Stomach (tissue), 4 donors: Measurements from ENCODE around the gene EIF1.

Experiments
- CTCF ChIP-seq, 7 experiments: fragments of 450-650 bp in 4 of 7; fragments of 200-600 bp in 3 of 7; sonication (generic) in 3 of 7; IDR thresholded peaks; one replicate each; pipeline ENCODE4 v1.5.1; 2016 to 2019; ENCODE audit warnings: antibody characterized with exemption in 7 of 7, control low read depth in 2 of 7, mild to moderate bottlenecking in 1 of 7
- EP300 ChIP-seq: sonication (generic); formaldehyde crosslinking; IDR thresholded peaks from one replicate; pipeline ENCODE4 v1.6.1; 2017; ENCODE audit warnings: antibody characterized with exemption
- POLR2A ChIP-seq, 4 donors: fragments of 450-650 bp; IDR thresholded peaks; one replicate each; pipeline ENCODE4 v1.6.1; 2016; ENCODE audit warnings: antibody characterized with exemption in 4 of 4, control low read depth in 2 of 4, mild to moderate bottlenecking in 1 of 4, moderate library complexity in 1 of 4
- POLR2AphosphoS5 ChIP-seq, 3 donors: sonication (generic); formaldehyde crosslinking; IDR thresholded peaks; one replicate each; pipeline ENCODE4 v1.6.1; 2016; ENCODE audit warnings: antibody characterized with exemption in 3 of 3

- no peak for TF ChIP-seq POLR2AphosphoS5 (IDR thresholded peaks at IDR 0.05)
- TF ChIP-seq CTCF (IDR thresholded peaks at IDR 0.05) = no peak
- TF ChIP-seq POLR2A (IDR thresholded peaks at IDR 0.05) = no peak
- TF ChIP-seq EP300 = no peak
These were observed 35.9 kb downstream of the EIF1 start for GRCh38 chr17:41724476-41725050.
